K562 (cell line): ENCODE measurements around the gene MEGF11. TPM values are rescaled to one million over a fixed set of nuclear protein-coding genes. Genes with fewer than 3 reads are reported as not detected.

ENCODE experiments used
- ATAC-seq: fragments of 200-7000 bp; cut with Tn5 transposase; 3 replicates; pipeline ENCODE4 v1.9.1; 2020; ENCODE audit warnings: moderate library complexity
- BruUV-seq: library from RNA; stranded (reverse); fragments of 400-500 nt; replicated peaks from 2 replicates; lab custom pipeline; 2021; lab: Mats Ljungman, UMichigan
- CTCF ChIA-PET: fragments of 300-600 bp; formaldehyde crosslinking; extraction: SDS; loops from one replicate; lab custom pipeline; 2021; ENCODE audit warnings: low intra/inter-chr PET ratio; lab: Yijun Ruan, JAX
- POLR2A ChIA-PET: fragments of 300-600, 350-650 bp; sonication (Branson Sonifier 250); formaldehyde crosslinking; extraction: SDS; loops from one replicate; lab custom pipeline; 2021; ENCODE audit warnings: antibody characterized with exemption, inconsistent platforms; lab: Yijun Ruan, JAX
- DNase-seq, 4 experiments: peaks; one replicate each; pipeline versions ENCODE4 v3.0.0 to v3.0.0-alpha.2; 2011 to 2018; ENCODE audit warnings: low spot score in 3 of 4, mixed read lengths in 3 of 4; ENCODE audit errors: extremely low read depth in 1 of 4
- FAIRE-seq: peaks from 2 replicates; lab custom pipeline; 2011; peaks lifted over from hg19 to GRCh38; lab: Jason Lieb, UNC
- H2AFZ ChIP-seq: 2 replicates; pipeline ENCODE4 v1.6.0; 2011; ENCODE audit warnings: low read depth, low read length, control low read depth, inconsistent platforms
- H3K27ac ChIP-seq: fragments of 200-600 bp; 3 replicates; pipeline ENCODE4 v1.8.0; 2011; ENCODE audit warnings: low read depth, mild to moderate bottlenecking, control low read depth, inconsistent platforms, low read length, moderate library complexity, mixed read lengths; ENCODE audit errors: extremely low read depth
- H3K27me3 ChIP-seq, 2 experiments: fragments of 300-600 bp in 1 of 2; 2 replicates in 1 of 2; 3 replicates in 1 of 2; pipeline versions ENCODE4 v1.6.0 to v1.8.0; 2011; ENCODE audit warnings: inconsistent platforms in 2 of 2, low read length in 2 of 2, mild to moderate bottlenecking in 1 of 2, mixed read lengths in 1 of 2, moderate library complexity in 1 of 2; ENCODE audit not compliant: control insufficient read depth in 2 of 2, insufficient read depth in 2 of 2
- H3K36me3 ChIP-seq: fragments of 300-600 bp; 3 replicates; pipeline ENCODE4 v1.8.0; 2011; ENCODE audit warnings: mild to moderate bottlenecking, low read length, inconsistent platforms; ENCODE audit not compliant: control insufficient read depth, insufficient read depth
- H3K4me1 ChIP-seq, 2 experiments: fragments of 200-600 bp in 1 of 2; replicated peaks in 1 of 2; 2 replicates in 1 of 2; 3 replicates in 1 of 2; pipeline versions ENCODE4 v1.5.1 to v1.8.0; 2011; ENCODE audit warnings: inconsistent platforms in 2 of 2, low read length in 2 of 2, mild to moderate bottlenecking in 1 of 2, mixed read lengths in 1 of 2, moderate library complexity in 1 of 2; ENCODE audit not compliant: control insufficient read depth in 2 of 2, insufficient read depth in 2 of 2
- H3K4me2 ChIP-seq: 2 replicates; pipeline ENCODE4 v1.6.1; 2011; ENCODE audit warnings: low read length, control low read depth, inconsistent platforms, mixed read lengths; ENCODE audit not compliant: insufficient read depth
- H3K4me3 ChIP-seq: fragments of 200-600 bp; sonication (generic), shearing (Covaris generic); 2 replicates; pipeline ENCODE4 v1.5.1; 2016; ENCODE audit warnings: control low read depth, inconsistent platforms
- H3K79me2 ChIP-seq: fragments of 200-600 bp; 3 replicates; pipeline ENCODE4 v1.8.0; 2011; ENCODE audit warnings: low read length, inconsistent platforms; ENCODE audit not compliant: control insufficient read depth, insufficient read depth
- H3K9ac ChIP-seq, 2 experiments: 2 replicates each; pipeline versions ENCODE4 v1.6.0 to v1.6.1; 2011; ENCODE audit warnings: low read depth in 2 of 2, low read length in 2 of 2, control low read depth in 1 of 2, inconsistent platforms in 1 of 2, mild to moderate bottlenecking in 1 of 2, mixed read lengths in 1 of 2; ENCODE audit not compliant: insufficient read depth in 1 of 2
- H3K9me1 ChIP-seq: one replicate; pipeline ENCODE4 v1.6.0; 2011; ENCODE audit warnings: inconsistent platforms, mild to moderate bottlenecking, low read length, moderate library complexity; ENCODE audit not compliant: control insufficient read depth, insufficient read depth
- H3K9me3 ChIP-seq: replicated peaks from 2 replicates; pipeline ENCODE4 v1.5.1; 2011; ENCODE audit warnings: low read depth, low read length, inconsistent platforms; ENCODE audit not compliant: control insufficient read depth, insufficient read depth
- H4K20me1 ChIP-seq: replicated peaks from 2 replicates; pipeline ENCODE4 v1.6.1; 2011; ENCODE audit warnings: low read length, inconsistent platforms, mixed read lengths; ENCODE audit not compliant: control insufficient read depth, insufficient read depth
- ARID3A ChIP-seq: IDR thresholded peaks from 2 replicates; pipeline ENCODE4 v1.6.1; 2012; ENCODE audit warnings: low read depth, low read length, improper control_type of control experiment, borderline replicate concordance
- CBFB ChIP-seq: sonication (generic); formaldehyde crosslinking; IDR thresholded peaks from 2 replicates; pipeline ENCODE4 v1.4.0; 2020; ENCODE audit warnings: mild to moderate bottlenecking, missing genetic modification reagents
- IRF9 ChIP-seq: fragments of 450-650 bp; IDR thresholded peaks from 2 replicates; pipeline ENCODE4 v1.6.1; 2016; ENCODE audit warnings: missing biosample characterization, missing genetic modification characterization
- KAT8 ChIP-seq: fragments of 450-650 bp; IDR thresholded peaks from 2 replicates; pipeline ENCODE4 v1.6.1; 2016; ENCODE audit warnings: low read depth, mild to moderate bottlenecking
- NFIX ChIP-seq: fragments of 250-450 bp; sonication (Bioruptor Pico); IDR thresholded peaks from 2 replicates; pipeline ENCODE4 v1.4.0; 2020; ENCODE audit warnings: low read depth, mild to moderate bottlenecking, moderate library complexity
- NFYB ChIP-seq: IDR thresholded peaks from 2 replicates; pipeline ENCODE4 v1.6.1; 2011; ENCODE audit warnings: mild to moderate bottlenecking, moderate library complexity; ENCODE audit not compliant: insufficient read length; ENCODE audit errors: extremely low read depth
- NR4A1 ChIP-seq, 2 experiments: fragments of 250-450 bp in 1 of 2; fragments of 450-650 bp in 1 of 2; sonication (Bioruptor Pico) in 1 of 2; IDR thresholded peaks; 2 replicates each; pipeline versions ENCODE4 v1.4.0 to v1.6.1; 2016 to 2020; ENCODE audit warnings: mild to moderate bottlenecking in 2 of 2, missing compliant biosample characterization in 1 of 2, missing genetic modification characterization in 1 of 2, moderate library complexity in 1 of 2
- WGBS: fragments of 100-300 bp; shearing (Covaris generic); methylation state at CpG from one replicate; pipeline ENCODE4 v1.1.6; 2016; ENCODE audit warnings: low coverage, mixed read lengths; ENCODE audit not compliant: insufficient coverage; ENCODE audit errors: missing lambda C conversion rate; 5-methylcytosine and 5-hydroxymethylcytosine counted together
- in situ Hi-C: fragments of 300-500 bp; cut with MboI; formaldehyde crosslinking; loops from 4 replicates; pipeline ENCODE4 v1.15.0; 2018; ENCODE audit warnings: inconsistent platforms, mixed read lengths
- intact Hi-C: fragments of 100-400 bp; cut with micrococcal nuclease; formaldehyde crosslinking; loops from 2 replicates; pipeline ENCODE4 v1.14.2; 2022
- polyA plus RNA-seq, 8 experiments: library from polyadenylated mRNA; depleted of rRNA in 4 of 8; stranded (reverse) in 5 of 8; unstranded in 3 of 8; fragments of >200 nt; fragmentation: Nextera tagmentation in 2 of 8; fragmentation: Illumina TruSeq in 1 of 8; extraction: Ambion mirVana in 2 of 8; extraction: Trizol in 1 of 8; gene quantifications; 2 replicates each; pipeline versions ENCODE4 v1.2.1 to v1.2.3, GENCODE V29; 2011 to 2014; ENCODE audit warnings: inconsistent platforms in 1 of 8, missing spikeins in 1 of 8
- total RNA-seq, 7 experiments: library from RNA; depleted of rRNA in 6 of 7; stranded (reverse); fragments of >200 nt in 6 of 7; fragmentation: Illumina TruSeq in 2 of 7; extraction: Trizol in 2 of 7; gene quantifications; 2 replicates each; pipeline versions ENCODE4 v1.2.1 to v1.2.3, GENCODE V29; 2011 to 2021; ENCODE audit warnings: low replicate concordance in 1 of 7

MEGF11 gene
- total and polyA plus RNA-seq, 9 of the 15 experiments (the other 6 are each of a cell fraction or from before 2014, with no cell fraction given): 0.06 to 0.23 (median 0.20) TPM; not detected in 6

- TF ChIP-seq NR4A1 (CRISPR knock-in tag; IDR thresholded peaks at IDR 0.05) (no peak), NR4A1 (tag; IDR thresholded peaks at IDR 0.05) (no peak), CBFB (no peak)
Measured at GRCh38 chr15:65922621-65923020, 330.9 kb downstream of the MEGF11 start (continued).

- no peaks in the 10 kb centered on the region for H3K36me3 ChIP-seq
- no peak for FAIRE-seq
- in situ Hi-C loops: no loop called here
- H3K27me3 ChIP-seq: no peaks in the 10 kb centered on the region
- no peak overlapping the region for H2AFZ ChIP-seq
- ATAC-seq: no peak
- H4K20me1 ChIP-seq: no peaks in the 10 kb centered on the region; the same call in 1 of the 2 replicates
- H3K9me1 ChIP-seq: peaks cover 6% of the 10 kb centered on the region
- H3K79me2 ChIP-seq: no peaks in the 10 kb centered on the region
- WGBS: 48% methylated on average over 5 of the region's 5 CpGs
- POLR2A ChIA-PET: interaction anchor here (0.6 to 1.5 kb wide), 6 partner anchors 9 to 501 kb away, joined by 3 to 4 read pairs (median 3); no protein-coding TSS in a partner anchor
- TF ChIP-seq IRF9 (tag): no peak
- no peak for TF ChIP-seq ARID3A
- TF ChIP-seq KAT8: no peak
- no peak for TF ChIP-seq NFIX
- TF ChIP-seq NFYB: no peak
- TF ChIP-seq, all 486 proteins: peak for 0
- CTCF ChIA-PET: no interaction called here
- Histone ChIP-seq H3K9ac (no peak overlapping the region), H3K9me3 (no peaks in the 10 kb centered on the region), H3K4me3 (no peak overlapping the region), H3K4me2 (no peak overlapping the region), H3K4me1 (peaks cover 1 to 11% of the 10 kb centered on the region in 2 experiments), H3K27ac (no peak overlapping the region)
- DNase-seq: no peak
- intact Hi-C loops: no loop called here
- BruUV-seq: no TSS peak
Measured at GRCh38 chr15:65921780-65922179, 331.8 kb downstream of the MEGF11 start.
